Activated CD4-positive, alpha-beta T cell treated with anti-CD3 and anti-CD28 coated beads, Interleukin-2, amount 10 ng/mL, durations not matched to agents 24 days and 14 days (primary cell): ENCODE results near the gene ALPK1. TPM values are rescaled to one million over a fixed set of nuclear protein-coding genes. Genes with fewer than 3 reads are reported as not detected.
"Not testable (repeated sequence)": the region's sequence is repeated elsewhere in the genome, so short reads cannot be mapped to it uniquely, and the experiment has no call there.

Source experiments
- DNase-seq: peaks from one replicate; pipeline ENCODE4 v3.0.0; 2022
- H3K27ac Mint-ChIP-seq: one replicate; pipeline ENCODE4 v1.8.0; 2022; ENCODE audit warnings: mild to moderate bottlenecking, mixed read lengths
- H3K27me3 Mint-ChIP-seq: one replicate; pipeline ENCODE4 v1.8.0; 2022; ENCODE audit warnings: mixed read lengths
- H3K36me3 Mint-ChIP-seq: one replicate; pipeline ENCODE4 v1.8.0; 2022; ENCODE audit warnings: low read depth, mild to moderate bottlenecking, mixed read lengths
- H3K4me1 Mint-ChIP-seq: one replicate; pipeline ENCODE4 v1.8.0; 2021; ENCODE audit warnings: mixed read lengths
- H3K4me3 Mint-ChIP-seq: one replicate; pipeline ENCODE4 v1.8.0; 2022; ENCODE audit warnings: mild to moderate bottlenecking, moderate library complexity, mixed read lengths
- H3K9me3 Mint-ChIP-seq: one replicate; pipeline ENCODE4 v1.8.0; 2021; ENCODE audit warnings: mixed read lengths
- intact Hi-C: fragments of 100-400 bp; cut with micrococcal nuclease; formaldehyde crosslinking; loops from one replicate; pipeline ENCODE4 v1.15.1; 2023
- total RNA-seq: library from RNA; stranded (reverse); gene quantifications from 2 replicates; pipeline ENCODE4 v1.2.3, GENCODE V29; 2022

The ALPK1 gene
- total RNA-seq, 1 donor from 2014 or later = 9.1 TPM

DNA sequence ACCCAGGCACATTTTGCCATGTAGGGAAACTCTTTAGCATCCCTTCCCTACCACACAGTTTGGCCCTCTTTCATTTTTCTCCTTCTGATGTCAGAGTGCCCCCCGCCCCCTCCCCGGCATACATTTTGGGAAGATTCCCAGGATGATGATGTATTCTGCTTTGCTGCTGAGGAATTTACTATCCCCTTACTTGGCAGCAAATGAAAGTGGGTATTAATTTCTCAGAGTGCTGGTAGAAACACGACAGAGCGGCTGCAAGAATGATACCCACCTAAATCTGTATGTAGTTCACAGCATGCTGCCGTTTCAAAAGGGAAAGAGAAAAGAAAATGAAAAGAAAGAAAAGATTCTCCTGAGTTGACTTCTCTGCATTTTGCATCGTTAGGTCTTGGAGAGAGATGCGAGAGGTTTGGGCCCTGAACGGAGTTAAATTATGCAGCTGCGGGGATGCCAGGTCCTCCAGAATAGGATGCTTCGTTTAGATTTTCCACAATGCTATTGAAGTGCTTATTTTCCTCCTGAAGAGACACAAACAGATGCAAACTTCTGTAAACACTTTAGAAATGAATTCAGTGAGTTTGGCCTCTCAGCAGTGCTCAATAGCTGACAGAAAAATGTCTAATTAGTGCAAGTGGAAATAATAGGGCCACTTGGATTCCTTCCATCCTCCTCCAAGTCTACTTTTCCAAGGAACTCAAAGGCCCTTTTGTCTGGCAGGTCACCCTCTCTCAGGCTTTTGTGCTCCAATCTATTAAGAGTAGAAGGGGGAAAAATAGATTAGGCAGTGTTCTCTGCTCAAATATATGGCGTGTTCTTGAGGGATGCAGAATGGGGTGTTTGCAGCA is 106.2 kb downstream of the ALPK1 start:
- intact Hi-C loops = no loop called here
- H3K4me3 Mint-ChIP-seq = no peak overlapping the region

DNA sequence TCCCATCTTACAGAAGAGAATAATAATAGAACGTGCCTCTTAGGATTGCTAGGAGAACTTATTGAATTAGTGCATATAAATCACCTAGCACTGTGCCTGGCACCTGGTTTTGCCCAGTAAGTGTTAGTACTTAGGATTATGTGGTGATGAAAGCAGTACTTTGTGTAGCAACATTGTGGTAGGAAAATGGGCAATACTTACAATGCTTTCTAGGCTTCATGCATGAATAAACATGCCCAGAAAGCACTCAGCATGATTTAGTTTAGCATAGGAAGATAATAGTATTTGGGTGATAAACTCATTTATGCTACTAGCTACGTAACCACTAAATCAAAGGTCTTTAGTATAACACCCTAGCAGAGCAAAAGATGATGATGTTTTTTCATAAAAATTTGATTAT is 113.2 kb downstream of the ALPK1 start:
- H3K27me3 Mint-ChIP-seq = no peaks in the 10 kb centered on the region
- no peak overlapping the region for H3K4me3 Mint-ChIP-seq
- no peaks in the 10 kb centered on the region for H3K9me3 Mint-ChIP-seq
- peaks cover 14% of the 10 kb centered on the region for H3K36me3 Mint-ChIP-seq
- H3K27ac Mint-ChIP-seq = no peak overlapping the region
- no peak for DNase-seq
- intact Hi-C loops = no loop called here
- no peaks in the 10 kb centered on the region for H3K4me1 Mint-ChIP-seq

More for the DNA sequence above, 106.2 kb downstream of the ALPK1 start:
- Mint-ChIP-seq H3K27me3 (no peaks in the 10 kb centered on the region), H3K27ac (no peak overlapping the region), H3K4me1 (no peaks in the 10 kb centered on the region), H3K36me3 (peaks cover 10% of the 10 kb centered on the region), H3K9me3 (no peaks in the 10 kb centered on the region)
- DNase-seq = no peak

DNA sequence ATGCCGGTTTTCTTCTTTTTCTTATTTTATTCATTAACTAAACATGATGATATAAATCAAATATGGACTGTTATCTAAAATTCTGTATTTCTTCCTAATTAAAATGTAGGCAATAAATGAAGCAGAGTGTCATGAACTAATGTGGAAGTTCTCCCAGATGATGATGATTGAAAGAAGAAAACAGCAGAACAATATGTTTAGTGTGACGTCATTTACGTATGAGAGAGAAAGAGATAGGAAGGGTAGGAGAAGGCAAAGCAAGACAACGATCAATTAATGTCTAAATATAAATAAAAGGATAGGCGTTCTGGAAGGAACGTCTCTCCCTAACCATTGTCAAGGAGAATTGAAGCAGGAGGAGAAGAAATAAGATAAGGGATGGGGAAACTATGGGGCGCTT is 113.6 kb downstream of the ALPK1 start:
- H3K27me3 Mint-ChIP-seq = no peaks in the 10 kb centered on the region
- no peak overlapping the region for H3K4me3 Mint-ChIP-seq
- intact Hi-C loops = no loop called here
- no peak for DNase-seq
- H3K36me3 Mint-ChIP-seq = peaks cover 17% of the 10 kb centered on the region
- H3K9me3 Mint-ChIP-seq = no peaks in the 10 kb centered on the region
- no peaks in the 10 kb centered on the region for H3K4me1 Mint-ChIP-seq
- no peak overlapping the region for H3K27ac Mint-ChIP-seq

DNA sequence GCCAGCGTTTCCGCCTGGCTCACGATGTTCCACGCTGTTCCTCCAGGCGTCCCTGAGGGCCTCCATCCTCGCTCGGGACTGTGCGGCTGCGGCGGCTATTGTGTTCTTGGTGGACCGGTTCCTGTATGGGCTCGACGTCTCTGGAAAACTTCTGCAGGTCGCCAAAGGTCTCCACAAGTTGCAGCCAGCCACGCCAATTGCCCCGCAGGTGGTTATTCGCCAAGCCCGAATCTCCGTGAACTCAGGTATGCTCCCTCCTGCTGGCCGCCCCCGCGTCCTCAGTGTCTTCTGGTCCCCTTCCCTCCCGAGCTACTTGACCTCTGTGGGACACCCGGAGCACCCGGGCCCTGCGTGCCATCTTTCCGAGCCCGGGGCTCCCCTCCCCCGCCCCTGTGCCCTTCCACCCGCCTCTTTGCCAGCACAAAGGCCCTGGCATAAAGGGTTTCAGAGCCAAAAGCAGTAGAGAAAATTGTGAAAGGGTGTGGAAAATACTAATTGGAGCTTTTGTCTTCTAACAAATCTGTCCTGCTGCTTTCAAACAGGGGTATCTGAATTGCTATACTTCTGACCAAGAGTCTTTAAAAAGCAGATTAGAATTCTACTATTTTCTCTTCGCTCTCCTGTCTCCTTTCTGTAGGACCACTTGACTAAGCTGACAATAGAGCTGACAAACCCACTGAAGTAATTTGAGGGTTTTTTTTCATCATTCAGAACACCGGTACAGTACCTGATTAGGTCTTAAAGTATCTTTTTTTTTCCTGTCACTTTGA is 114.8 kb downstream of the ALPK1 start:
- DNase-seq = no peak
- Mint-ChIP-seq H3K27me3 (no peaks in the 10 kb centered on the region), H3K27ac (no peak overlapping the region), H3K36me3 (peaks cover 18% of the 10 kb centered on the region), H3K4me3 (no peak overlapping the region), H3K4me1 (no peaks in the 10 kb centered on the region), H3K9me3 (no peaks in the 10 kb centered on the region)
- intact Hi-C loops = no loop called here

DNA sequence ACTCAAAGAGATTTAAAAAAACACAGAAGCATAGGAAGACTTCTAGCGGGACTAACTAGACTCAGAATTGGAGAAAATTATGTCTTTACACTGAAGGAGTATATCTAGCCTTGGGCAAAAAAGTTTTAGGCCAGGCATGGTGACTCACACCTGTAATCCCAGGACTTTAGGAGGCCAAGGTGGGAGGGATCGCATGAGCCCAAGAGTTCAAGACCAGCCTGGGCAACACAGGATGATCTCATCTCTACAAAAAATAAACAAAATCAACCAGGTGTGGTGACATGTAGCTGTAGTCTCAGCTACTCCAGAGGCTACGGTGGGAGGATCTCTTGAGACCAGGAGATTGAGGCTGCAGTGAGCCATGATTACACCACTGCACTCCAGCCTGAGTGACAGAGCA is 119.3 kb downstream of the ALPK1 start:
- no peak for DNase-seq
- no peak overlapping the region for H3K27ac Mint-ChIP-seq
- intact Hi-C loops = no loop called here
- H3K36me3 Mint-ChIP-seq = peaks cover 17% of the 10 kb centered on the region
- H3K4me3 Mint-ChIP-seq = no peak overlapping the region
- H3K4me1 Mint-ChIP-seq = no peaks in the 10 kb centered on the region
- H3K9me3 Mint-ChIP-seq = no peaks in the 10 kb centered on the region
- H3K27me3 Mint-ChIP-seq = no peaks in the 10 kb centered on the region

DNA sequence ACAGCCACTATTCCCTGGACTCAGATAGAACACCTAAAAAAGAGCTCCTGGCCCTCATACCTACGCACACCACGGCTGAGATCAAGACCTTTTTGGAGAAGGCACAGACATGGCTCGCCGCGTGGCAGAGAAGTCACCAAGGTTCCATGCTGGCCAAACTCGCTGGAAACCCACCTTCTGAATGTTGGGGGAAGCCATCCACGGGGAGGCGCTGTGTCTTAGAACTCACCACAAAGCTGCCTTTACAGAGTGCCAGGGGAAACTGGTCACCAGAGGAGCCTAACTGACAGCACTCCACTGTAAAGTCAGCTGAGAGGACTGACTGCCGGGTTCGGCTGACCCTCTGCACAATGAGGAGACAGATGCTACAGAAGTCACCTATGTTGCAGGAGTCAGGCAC is 120.9 kb downstream of the ALPK1 start:
- no peak for DNase-seq
- H3K27me3 Mint-ChIP-seq = no peaks in the 10 kb centered on the region
- peaks cover 17% of the 10 kb centered on the region for H3K36me3 Mint-ChIP-seq
- H3K4me1 Mint-ChIP-seq = no peaks in the 10 kb centered on the region
- no peaks in the 10 kb centered on the region for H3K9me3 Mint-ChIP-seq
- no peak overlapping the region for H3K27ac Mint-ChIP-seq
- intact Hi-C loops = no loop called here
- H3K4me3 Mint-ChIP-seq = no peak overlapping the region

DNA sequence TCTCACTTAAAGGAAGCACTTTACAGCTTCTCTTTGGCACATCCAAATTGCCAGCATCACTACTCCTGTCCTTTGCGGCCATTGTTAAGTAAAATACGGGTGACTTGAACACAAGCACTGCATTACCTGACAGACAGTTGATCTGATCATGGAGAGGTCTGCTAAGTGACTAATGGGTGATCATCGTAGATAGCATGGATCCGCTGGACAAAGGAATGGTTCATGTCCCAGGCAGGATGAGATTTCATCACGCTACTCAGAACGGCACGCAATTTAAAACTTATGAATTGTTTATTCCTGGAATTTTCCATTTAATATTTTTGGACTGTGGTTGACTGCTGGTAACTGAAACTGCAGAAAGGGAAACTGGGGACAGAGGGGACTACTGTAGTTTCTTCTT is 124.7 kb downstream of the ALPK1 start:
- intact Hi-C loops = no loop called here
- Mint-ChIP-seq H3K9me3 (no peaks in the 10 kb centered on the region), H3K27me3 (no peaks in the 10 kb centered on the region), H3K4me3 (no peak overlapping the region), H3K4me1 (no peaks in the 10 kb centered on the region), H3K36me3 (no peaks in the 10 kb centered on the region), H3K27ac (no peak overlapping the region)
- no peak for DNase-seq

DNA sequence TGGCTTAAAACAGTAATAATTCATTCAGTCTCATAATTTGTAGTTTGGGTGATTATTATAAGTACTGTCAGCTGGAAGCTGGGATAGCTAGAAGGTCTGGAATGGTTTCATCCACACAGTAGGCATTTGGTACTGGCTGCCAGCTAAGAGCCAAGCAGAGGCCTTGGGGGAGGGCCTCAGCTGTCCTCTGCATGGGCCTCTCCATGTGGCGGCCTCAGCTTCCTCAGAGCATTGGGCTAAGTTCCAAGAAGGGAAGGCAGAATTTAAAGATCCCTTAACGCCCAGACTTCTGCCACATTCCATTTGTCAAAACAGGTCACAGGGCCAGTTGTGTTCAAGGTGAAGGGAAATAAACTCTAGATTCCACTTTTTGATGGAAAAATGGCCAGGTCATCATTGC is 125.5 kb downstream of the ALPK1 start:
- DNase-seq = no peak
- Mint-ChIP-seq H3K36me3 (peaks cover 4% of the 10 kb centered on the region), H3K4me3 (no peak overlapping the region), H3K9me3 (no peaks in the 10 kb centered on the region), H3K27me3 (no peaks in the 10 kb centered on the region), H3K4me1 (no peaks in the 10 kb centered on the region), H3K27ac (no peak overlapping the region)
- intact Hi-C loops = no loop called here

DNA sequence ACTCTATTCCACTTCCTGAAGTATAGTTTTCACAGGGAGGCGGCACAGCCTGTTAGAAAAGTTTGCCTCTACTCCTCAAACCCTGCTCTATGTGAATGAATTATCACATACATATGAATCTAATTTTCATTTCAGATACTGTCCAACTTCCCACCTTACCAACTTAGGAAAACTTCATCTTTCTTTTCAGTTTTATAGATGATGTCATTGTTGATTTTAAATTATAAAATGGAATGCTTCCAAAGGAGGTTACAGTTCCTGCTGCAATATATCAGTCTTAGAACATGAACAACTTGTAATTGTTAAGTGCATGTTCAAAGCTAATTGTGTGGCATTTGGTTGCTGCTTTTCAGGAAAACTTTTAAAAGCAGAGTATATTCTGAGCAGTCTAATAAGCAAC is 126.4 kb downstream of the ALPK1 start:
- H3K4me3 Mint-ChIP-seq = no peak overlapping the region
- H3K27me3 Mint-ChIP-seq = no peaks in the 10 kb centered on the region

DNA sequence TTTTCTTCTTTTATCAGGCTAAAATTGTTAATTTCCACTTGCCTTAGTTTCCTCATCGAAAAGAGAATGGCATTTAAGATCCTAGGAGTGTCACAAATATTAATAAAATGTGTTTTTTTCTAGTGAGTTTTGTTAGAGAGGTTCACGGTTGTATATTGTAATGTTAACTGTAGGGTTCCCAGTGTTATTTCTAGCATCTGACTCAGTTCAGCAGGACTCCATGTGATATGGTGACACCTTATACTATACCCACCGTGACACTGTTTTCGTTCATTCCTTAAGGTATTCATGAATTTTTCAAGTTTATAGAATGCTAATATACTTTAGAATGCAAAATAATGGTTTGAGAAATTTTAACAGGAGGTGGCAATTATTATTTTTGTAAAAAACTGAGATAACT is 128.7 kb downstream of the ALPK1 start:
- intact Hi-C loops = no loop called here
- DNase-seq = no peak
- peaks cover 12% of the 10 kb centered on the region for H3K36me3 Mint-ChIP-seq
- H3K27me3 Mint-ChIP-seq = no peaks in the 10 kb centered on the region
- H3K9me3 Mint-ChIP-seq = no peaks in the 10 kb centered on the region
- H3K27ac Mint-ChIP-seq = no peak overlapping the region
- H3K4me3 Mint-ChIP-seq = no peak overlapping the region
- no peaks in the 10 kb centered on the region for H3K4me1 Mint-ChIP-seq

More for the DNA sequence above, 126.4 kb downstream of the ALPK1 start:
- no peaks in the 10 kb centered on the region for H3K4me1 Mint-ChIP-seq
- H3K9me3 Mint-ChIP-seq = no peaks in the 10 kb centered on the region
- intact Hi-C loops = no loop called here
- peaks cover 8% of the 10 kb centered on the region for H3K36me3 Mint-ChIP-seq
- H3K27ac Mint-ChIP-seq = no peak overlapping the region
- DNase-seq = no peak

DNA sequence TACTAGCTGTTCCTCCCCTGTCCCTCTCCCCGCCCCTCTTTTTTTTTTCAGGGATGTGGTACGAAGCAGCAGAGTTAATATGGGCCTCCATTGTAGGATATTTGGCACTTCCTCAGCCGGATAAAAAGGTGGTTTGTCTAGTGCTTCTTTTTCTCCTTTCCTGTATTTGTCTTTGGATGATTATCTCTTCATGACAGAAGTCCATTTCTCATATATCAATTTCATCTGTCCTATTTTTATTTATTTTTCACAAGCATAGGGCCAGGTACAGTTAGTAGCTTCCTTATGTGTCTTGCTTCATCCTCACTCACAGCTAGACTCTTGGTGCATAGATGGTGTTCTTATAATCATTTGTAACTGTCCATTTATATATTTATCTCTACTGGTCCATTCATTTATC is 129.2 kb downstream of the ALPK1 start:
- H3K27me3 Mint-ChIP-seq = no peaks in the 10 kb centered on the region
- H3K9me3 Mint-ChIP-seq = no peaks in the 10 kb centered on the region
- DNase-seq = no peak
- H3K27ac Mint-ChIP-seq = no peak overlapping the region
- no peak overlapping the region for H3K4me3 Mint-ChIP-seq
- H3K36me3 Mint-ChIP-seq = peaks cover 13% of the 10 kb centered on the region
- intact Hi-C loops = no loop called here
- H3K4me1 Mint-ChIP-seq = no peaks in the 10 kb centered on the region

DNA sequence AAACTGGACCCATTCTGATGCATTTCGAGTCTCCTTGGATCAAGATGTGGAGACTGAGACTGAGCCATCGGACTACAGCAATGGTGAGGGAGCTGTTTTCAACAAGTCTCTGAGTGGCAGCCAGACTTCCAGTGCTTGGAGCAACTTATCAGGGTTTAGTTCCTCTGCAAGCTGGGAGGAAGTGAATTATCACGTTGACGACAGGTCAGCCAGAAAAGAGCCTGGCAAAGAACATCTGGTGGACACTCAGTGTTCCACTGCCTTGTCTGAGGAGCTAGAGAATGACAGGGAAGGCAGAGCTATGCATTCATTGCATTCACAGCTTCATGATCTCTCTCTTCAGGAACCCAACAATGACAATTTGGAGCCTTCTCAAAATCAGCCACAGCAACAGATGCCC is 134.0 kb downstream of the ALPK1 start:
- H3K9me3 Mint-ChIP-seq = no peaks in the 10 kb centered on the region
- H3K27me3 Mint-ChIP-seq = no peaks in the 10 kb centered on the region
- intact Hi-C loops = no loop called here
- peaks cover 14% of the 10 kb centered on the region for H3K36me3 Mint-ChIP-seq
- no peak overlapping the region for H3K27ac Mint-ChIP-seq
- H3K4me3 Mint-ChIP-seq = no peak overlapping the region
- DNase-seq = no peak
- no peaks in the 10 kb centered on the region for H3K4me1 Mint-ChIP-seq

DNA sequence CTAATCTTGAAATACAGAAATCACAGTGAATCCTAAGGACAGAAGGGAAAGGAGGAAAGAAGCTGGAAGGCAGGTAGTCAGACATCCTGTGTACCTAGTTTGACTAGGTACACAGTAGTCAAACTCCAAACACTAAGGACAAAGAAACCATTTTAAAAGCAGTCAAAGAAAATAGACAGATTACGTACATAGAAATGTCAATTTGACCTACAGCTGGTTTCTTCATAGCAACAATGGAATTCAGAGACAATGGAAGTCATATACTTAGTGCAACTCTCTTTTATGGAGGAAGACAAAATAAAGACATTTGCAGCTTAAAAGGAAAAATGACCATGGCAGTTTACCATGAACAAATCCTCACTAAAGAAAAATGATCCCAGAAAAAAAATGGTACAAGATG is 139.8 kb downstream of the ALPK1 start:
- Mint-ChIP-seq H3K9me3 (peaks cover 4% of the 10 kb centered on the region), H3K4me1 (no peaks in the 10 kb centered on the region), H3K27ac (no peak overlapping the region), H3K36me3 (peaks cover 31% of the 10 kb centered on the region), H3K27me3 (no peaks in the 10 kb centered on the region), H3K4me3 (no peak overlapping the region)
- no peak for DNase-seq
- intact Hi-C loops = no loop called here

DNA sequence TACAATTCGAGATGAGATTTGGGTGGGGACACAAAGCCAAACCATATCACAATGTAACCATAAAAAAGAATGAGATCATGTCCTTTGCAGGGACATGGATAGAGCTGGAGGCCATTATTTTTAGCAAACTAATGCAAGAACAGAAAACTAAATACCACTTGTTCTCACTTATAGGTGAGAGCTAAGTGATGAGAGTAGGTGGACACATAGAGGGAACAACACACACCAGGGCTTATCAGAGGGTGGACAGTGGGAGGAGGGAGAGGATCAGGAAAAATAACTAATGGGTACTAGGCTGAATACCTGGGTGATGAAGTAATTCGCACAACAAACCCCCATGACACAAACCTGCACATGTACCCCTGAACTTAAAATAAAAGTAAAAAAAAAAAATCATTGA is 145.1 kb downstream of the ALPK1 start:
- DNase-seq, intact Hi-C loops, H3K4me3 Mint-ChIP-seq, H3K4me1 Mint-ChIP-seq, H3K27me3 Mint-ChIP-seq, H3K27ac Mint-ChIP-seq: not testable (repeated sequence)
- Mint-ChIP-seq H3K36me3 (peaks cover 45% of the 10 kb centered on the region), H3K9me3 (peaks cover 14% of the 10 kb centered on the region)
